Dendritic cell treated with granulocyte-macrophage colony-stimulating factor and Interleukin-4, amounts not matched to agents 40 ng/mL and 50 ng/mL, for 4 days (primary cell): Measurements from ENCODE around the gene ZNF644.
"Not testable (repeated sequence)": the region's sequence is repeated elsewhere in the genome, so short reads cannot be mapped to it uniquely, and the experiment has no call there.

Source experiments
- H3K27ac Mint-ChIP-seq: one replicate; pipeline ENCODE4 v1.8.0; 2022; ENCODE audit warnings: mild to moderate bottlenecking, mixed read lengths
- H3K27me3 Mint-ChIP-seq: one replicate; pipeline ENCODE4 v1.8.0; 2022; ENCODE audit warnings: mild to moderate bottlenecking, mixed read lengths
- H3K36me3 Mint-ChIP-seq: one replicate; pipeline ENCODE4 v1.8.0; 2022; ENCODE audit warnings: low read depth, mixed read lengths
- H3K4me1 Mint-ChIP-seq: one replicate; pipeline ENCODE4 v1.8.0; 2022; ENCODE audit warnings: low read depth, mixed read lengths
- H3K4me3 Mint-ChIP-seq: one replicate; pipeline ENCODE4 v1.8.0; 2022; ENCODE audit warnings: mild to moderate bottlenecking, moderate library complexity, mixed read lengths
- H3K9me3 Mint-ChIP-seq: one replicate; pipeline ENCODE4 v1.8.0; 2022; ENCODE audit warnings: mixed read lengths
- intact Hi-C: fragments of 100-400 bp; cut with micrococcal nuclease; formaldehyde crosslinking; loops from one replicate; pipeline ENCODE4 v1.15.0; 2022

Gene ZNF644

DNA sequence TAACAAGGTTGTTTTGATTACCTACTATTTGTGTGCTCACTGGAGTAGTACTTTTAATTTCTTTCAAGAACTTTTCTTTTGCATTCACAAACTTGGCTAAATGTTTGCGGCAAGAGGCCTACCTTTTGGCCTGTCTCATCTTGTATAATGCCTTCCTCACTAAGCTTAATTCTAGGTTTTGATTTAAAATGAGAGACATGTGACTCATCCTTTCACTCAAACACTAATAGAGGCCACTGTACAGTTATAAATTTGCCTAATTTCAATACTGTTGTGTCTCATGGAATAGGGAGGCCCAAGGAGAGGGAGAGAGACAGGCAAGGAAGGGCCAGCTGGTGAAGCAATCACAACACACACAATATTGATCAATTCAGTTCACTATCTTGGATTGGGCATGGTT lies 66.1 kb downstream of the ZNF644 start:
- intact Hi-C loops, result loop anchor here (5.0 kb wide), 1 partner anchor 378 kb away; no protein-coding TSS in a partner anchor
- H3K4me3 Mint-ChIP-seq, result no peak overlapping the region
- H3K4me1 Mint-ChIP-seq, result peaks cover 42% of the 10 kb centered on the region
- peaks cover 39% of the 10 kb centered on the region for H3K36me3 Mint-ChIP-seq
- no peak overlapping the region for H3K27ac Mint-ChIP-seq
- H3K9me3 Mint-ChIP-seq, result no peaks in the 10 kb centered on the region
- H3K27me3 Mint-ChIP-seq, result no peaks in the 10 kb centered on the region

DNA sequence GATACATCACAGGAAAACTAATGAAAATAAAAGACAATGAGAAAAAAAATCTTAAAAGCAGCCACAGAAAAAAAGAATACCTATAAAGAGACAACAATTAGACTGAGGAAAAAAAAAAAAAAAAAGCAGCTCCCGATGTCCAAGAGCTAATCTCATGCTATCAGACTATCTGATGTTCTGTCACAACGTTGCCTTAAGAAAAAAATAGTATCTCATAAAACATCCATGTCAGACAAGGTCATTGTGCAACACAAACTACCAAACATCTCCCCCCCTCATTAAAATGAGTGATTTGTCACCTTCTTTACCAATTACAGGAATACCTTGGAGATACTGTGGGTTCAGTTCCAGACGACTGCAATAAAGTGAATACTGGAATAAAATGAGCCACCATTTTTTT lies 68.9 kb downstream of the ZNF644 start:
- intact Hi-C loops, result no loop called here
- Mint-ChIP-seq H3K4me1 (peaks cover 21% of the 10 kb centered on the region), H3K4me3 (no peak overlapping the region), H3K36me3 (peaks cover 30% of the 10 kb centered on the region), H3K9me3 (no peaks in the 10 kb centered on the region), H3K27me3 (no peaks in the 10 kb centered on the region), H3K27ac (no peak overlapping the region)

DNA sequence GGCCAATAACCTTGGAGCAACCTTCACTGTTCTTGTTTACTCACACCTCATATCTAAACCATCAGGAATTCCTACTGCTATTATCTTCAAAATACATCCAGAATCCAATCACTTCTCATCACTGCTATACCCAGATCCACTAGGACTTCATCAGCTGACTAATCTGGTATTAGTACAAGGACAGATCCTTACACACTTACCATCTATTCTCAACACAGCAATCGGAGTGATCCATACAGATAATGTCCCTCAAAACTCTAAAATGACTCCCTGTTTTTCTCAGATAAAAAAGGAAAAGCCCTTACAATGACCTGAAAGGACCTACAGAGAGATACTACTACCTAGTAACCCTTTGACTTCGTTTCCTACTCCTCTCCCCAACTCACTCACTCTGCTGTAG lies 70.8 kb downstream of the ZNF644 start:
- no peaks in the 10 kb centered on the region for H3K27me3 Mint-ChIP-seq

DNA sequence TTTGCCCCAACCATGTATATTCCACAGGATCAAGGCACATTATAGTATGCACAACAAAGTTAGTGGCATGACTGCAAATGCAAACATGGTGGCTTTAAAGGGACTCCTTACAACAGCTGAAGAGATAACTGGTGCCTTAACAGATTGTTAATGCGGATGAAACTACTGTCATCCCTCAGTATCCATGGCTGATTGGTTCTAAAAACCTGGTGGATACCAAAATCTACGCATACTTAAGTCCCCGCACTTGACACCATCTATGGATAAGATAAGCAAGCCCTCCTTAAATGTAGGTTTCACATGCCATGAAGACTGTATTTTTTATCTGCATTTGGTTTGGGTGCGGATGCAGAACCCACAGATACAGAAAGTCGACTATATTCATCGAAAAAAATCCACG lies 73.5 kb downstream of the ZNF644 start:
- Mint-ChIP-seq H3K27me3 (no peaks in the 10 kb centered on the region), H3K27ac (no peak overlapping the region), H3K36me3 (peaks cover 11% of the 10 kb centered on the region), H3K9me3 (no peaks in the 10 kb centered on the region), H3K4me3 (no peak overlapping the region), H3K4me1 (peaks cover 14% of the 10 kb centered on the region)
- intact Hi-C loops, result no loop called here

More for the DNA sequence above, 70.8 kb downstream of the ZNF644 start:
- peak overlapping the region; percentile 6 for H3K27ac Mint-ChIP-seq
- intact Hi-C loops, result no loop called here
- no peaks in the 10 kb centered on the region for H3K9me3 Mint-ChIP-seq
- H3K4me1 Mint-ChIP-seq, result peaks cover 17% of the 10 kb centered on the region
- H3K4me3 Mint-ChIP-seq, result no peak overlapping the region
- H3K36me3 Mint-ChIP-seq, result peaks cover 26% of the 10 kb centered on the region

DNA sequence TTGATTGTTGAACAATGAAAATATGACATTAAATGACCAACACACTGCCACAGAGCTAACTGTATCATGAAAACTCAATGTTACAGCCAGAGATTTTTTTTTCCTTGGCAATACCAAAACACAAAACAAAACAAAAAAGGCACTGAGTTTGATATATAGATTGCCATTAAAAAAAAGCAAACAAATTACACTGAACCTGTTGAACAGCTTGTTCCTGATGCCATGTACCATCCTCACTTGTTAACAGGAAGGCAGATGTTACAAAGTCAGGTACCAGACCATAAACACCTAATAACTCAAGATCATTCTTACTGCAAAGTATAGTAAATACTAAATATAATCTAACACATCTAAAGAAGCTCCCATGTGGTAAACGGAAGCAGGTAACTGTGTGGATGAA lies 75.2 kb downstream of the ZNF644 start:
- H3K27me3 Mint-ChIP-seq, result no peaks in the 10 kb centered on the region
- no peaks in the 10 kb centered on the region for H3K9me3 Mint-ChIP-seq
- no peaks in the 10 kb centered on the region for H3K36me3 Mint-ChIP-seq
- peaks cover 9% of the 10 kb centered on the region for H3K4me1 Mint-ChIP-seq
- H3K4me3 Mint-ChIP-seq, result no peak overlapping the region
- H3K27ac Mint-ChIP-seq, result no peak overlapping the region
- intact Hi-C loops, result no loop called here

DNA sequence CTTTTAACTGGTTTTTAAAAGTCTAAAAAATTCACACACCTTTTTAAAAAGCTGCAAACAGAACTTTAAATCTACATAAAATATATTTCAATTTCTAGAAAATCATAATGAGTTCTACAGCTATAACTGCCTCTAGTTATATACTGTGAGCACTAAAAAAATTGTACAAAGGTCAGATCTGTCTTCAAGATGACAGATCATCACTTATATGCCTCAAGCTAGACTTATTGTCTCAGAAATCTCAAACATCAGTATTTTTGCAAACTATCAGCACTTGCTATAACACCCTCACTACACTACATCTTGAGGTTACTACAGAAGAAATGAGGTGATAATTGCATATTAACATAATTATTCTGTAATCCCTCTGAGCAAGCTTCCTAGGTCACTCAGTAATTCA lies 76.5 kb downstream of the ZNF644 start:
- Mint-ChIP-seq H3K4me3 (no peak overlapping the region), H3K36me3 (peaks cover 11% of the 10 kb centered on the region), H3K9me3 (no peaks in the 10 kb centered on the region), H3K4me1 (no peaks in the 10 kb centered on the region), H3K27ac (no peak overlapping the region), H3K27me3 (no peaks in the 10 kb centered on the region)
- intact Hi-C loops, result no loop called here

DNA sequence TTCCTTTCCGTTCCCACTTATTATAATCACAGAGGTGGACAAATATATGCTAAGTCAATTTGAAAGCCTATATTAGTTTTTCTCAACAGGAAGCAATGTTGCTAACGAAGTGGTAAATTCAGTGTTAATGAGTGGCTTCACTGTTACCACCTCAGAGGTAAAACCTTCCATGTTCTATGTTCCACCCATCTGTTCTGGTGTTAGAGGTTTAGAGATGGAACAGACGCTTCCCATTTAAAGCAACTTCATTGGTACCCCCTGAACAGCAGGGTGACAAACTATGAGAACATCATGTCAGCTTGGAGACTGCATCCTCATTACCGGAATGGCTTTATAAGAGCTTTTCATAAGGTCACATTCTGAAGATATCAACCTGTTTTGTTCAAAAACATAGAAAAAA lies 77.9 kb downstream of the ZNF644 start:
- Mint-ChIP-seq H3K4me1 (no peaks in the 10 kb centered on the region), H3K36me3 (peaks cover 24% of the 10 kb centered on the region), H3K9me3 (no peaks in the 10 kb centered on the region), H3K27me3 (no peaks in the 10 kb centered on the region), H3K4me3 (no peak overlapping the region), H3K27ac (no peak overlapping the region)
- intact Hi-C loops, result no loop called here

DNA sequence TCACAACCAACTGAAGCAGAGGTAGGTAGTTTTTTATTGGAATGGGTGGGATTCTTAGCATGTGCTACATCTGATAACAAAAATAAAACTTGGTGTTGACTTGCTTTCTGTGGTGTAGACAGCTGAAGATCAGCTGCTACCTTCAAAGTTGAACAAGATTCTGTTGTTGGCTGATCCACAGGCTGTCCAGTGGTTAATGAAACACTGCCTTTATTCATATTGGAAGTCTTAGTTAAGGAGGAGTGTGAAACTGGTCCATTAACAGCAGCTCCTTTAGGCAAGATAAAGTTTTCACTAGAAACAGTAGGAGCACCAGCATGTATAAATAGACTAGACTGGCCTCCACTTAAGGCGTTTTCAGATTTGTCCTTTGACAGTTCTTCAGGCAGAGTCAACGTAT lies 81.1 kb downstream of the ZNF644 start:
- Mint-ChIP-seq H3K9me3 (no peaks in the 10 kb centered on the region), H3K4me1 (no peaks in the 10 kb centered on the region), H3K4me3 (no peak overlapping the region), H3K27me3 (no peaks in the 10 kb centered on the region), H3K27ac (no peak overlapping the region), H3K36me3 (peaks cover 55% of the 10 kb centered on the region)
- intact Hi-C loops, result no loop called here

DNA sequence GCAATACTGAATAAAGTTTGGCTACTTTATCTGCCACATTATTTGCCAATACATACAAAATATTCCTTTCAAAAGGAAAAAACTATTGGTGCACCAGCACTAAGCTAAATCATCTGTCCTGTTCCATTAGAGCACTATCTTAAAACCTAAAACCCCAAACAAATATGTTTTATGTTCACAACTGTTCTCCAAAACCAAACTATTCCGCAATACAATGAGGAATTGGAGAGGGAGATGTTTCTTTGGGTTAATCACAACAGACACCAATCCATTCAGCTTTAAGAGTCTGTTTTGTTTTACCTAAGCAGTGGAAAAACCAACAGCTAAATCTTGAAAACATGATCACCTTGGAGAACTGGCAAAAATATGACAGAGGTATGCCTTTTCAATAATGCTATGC lies 85.1 kb downstream of the ZNF644 start:
- Mint-ChIP-seq H3K4me1 (peaks cover 2% of the 10 kb centered on the region), H3K36me3 (peaks cover 80% of the 10 kb centered on the region), H3K27ac (no peak overlapping the region)

DNA sequence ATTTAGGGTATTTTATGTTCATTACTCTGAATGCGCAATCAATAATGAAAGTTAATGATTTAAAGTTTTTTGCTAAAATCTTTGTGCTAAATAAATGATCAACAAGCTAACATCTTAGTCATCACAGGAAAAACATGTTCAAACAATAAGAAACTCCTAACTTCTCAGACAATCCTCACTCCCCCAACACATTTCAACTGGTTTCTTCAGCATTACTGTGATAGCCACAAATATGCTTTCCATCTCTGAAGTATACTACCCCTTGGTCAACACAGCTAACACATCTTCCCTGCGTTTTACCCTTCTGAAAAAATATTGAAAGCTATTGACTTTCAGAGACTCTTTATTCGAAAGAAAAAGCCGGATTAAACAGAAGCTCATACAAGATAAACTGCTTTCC lies 85.8 kb downstream of the ZNF644 start:
- intact Hi-C loops, result no loop called here
- H3K9me3 Mint-ChIP-seq, result no peaks in the 10 kb centered on the region
- no peak overlapping the region for H3K4me3 Mint-ChIP-seq
- no peak overlapping the region for H3K27ac Mint-ChIP-seq
- no peaks in the 10 kb centered on the region for H3K27me3 Mint-ChIP-seq
- peaks cover 5% of the 10 kb centered on the region for H3K4me1 Mint-ChIP-seq
- H3K36me3 Mint-ChIP-seq, result peaks cover 77% of the 10 kb centered on the region

More for the DNA sequence above, 85.1 kb downstream of the ZNF644 start:
- no peaks in the 10 kb centered on the region for H3K27me3 Mint-ChIP-seq
- no peaks in the 10 kb centered on the region for H3K9me3 Mint-ChIP-seq
- H3K4me3 Mint-ChIP-seq, result no peak overlapping the region
- intact Hi-C loops, result no loop called here

DNA sequence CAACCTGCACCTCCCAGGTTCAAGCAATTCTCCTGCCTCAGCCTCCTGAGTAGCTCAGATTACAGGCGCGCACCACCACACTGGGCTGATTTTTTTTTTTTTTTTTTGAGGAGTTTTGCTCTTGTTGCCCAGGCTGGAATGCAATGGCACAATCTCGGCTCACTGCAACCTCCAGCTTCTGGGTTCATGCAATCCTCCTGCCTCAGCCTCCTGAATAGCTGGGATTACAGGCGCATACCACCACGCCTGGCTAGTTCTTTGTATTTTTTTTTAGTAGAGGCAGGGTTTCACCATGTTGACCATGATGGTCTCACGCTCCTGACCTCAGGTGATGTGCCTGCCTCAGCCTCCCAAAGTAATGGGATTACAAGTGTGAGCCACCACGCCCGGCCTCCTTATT lies 93.6 kb downstream of the ZNF644 start:
- H3K36me3 Mint-ChIP-seq, result peaks cover 35% of the 10 kb centered on the region
- H3K27ac Mint-ChIP-seq, intact Hi-C loops, H3K4me3 Mint-ChIP-seq, H3K9me3 Mint-ChIP-seq, H3K27me3 Mint-ChIP-seq: not testable (repeated sequence)
- peaks cover 20% of the 10 kb centered on the region for H3K4me1 Mint-ChIP-seq

DNA sequence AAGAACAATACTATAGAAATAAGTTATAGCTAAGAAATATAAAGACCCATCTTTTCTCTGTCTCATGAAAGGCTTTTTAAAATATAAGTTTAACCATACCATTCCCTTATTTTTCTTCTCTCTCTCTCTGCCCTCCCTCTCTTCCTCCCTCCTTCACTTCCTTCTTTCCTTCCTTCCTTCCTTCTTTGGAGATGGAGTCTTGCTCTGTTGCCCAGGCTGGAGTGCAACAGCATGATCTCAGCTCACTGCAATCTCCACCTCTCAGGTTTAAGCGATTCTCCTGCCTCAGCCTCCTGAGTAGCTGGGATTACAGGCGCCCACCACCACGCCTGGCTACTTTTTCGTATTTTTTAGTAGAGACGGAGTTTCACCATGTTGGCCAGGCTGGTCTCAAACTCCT lies 94.2 kb downstream of the ZNF644 start:
- intact Hi-C loops, H3K27me3 Mint-ChIP-seq, H3K4me3 Mint-ChIP-seq, H3K27ac Mint-ChIP-seq, H3K9me3 Mint-ChIP-seq: not testable (repeated sequence)
- peaks cover 20% of the 10 kb centered on the region for H3K4me1 Mint-ChIP-seq
- H3K36me3 Mint-ChIP-seq, result peaks cover 31% of the 10 kb centered on the region

DNA sequence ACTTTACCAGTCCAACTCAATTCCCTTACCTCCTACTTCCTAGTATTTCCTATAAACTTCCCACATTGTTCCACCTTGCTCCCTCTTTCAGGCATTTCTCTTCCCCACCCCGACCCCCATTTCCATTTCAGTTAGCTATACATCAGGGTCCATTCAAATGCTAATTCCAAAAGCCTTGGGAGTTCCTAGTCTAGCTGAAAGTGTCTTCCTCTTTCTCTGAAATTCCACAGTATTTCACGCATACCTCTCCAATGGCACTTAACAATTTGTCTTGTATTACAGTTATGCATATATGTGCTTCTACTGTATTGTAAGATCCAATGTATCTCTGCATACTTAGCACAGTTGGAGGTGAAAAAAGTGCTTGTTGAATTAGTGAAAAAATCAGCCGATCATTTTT lies 94.9 kb downstream of the ZNF644 start:
- Mint-ChIP-seq H3K27ac (no peak overlapping the region), H3K4me1 (peaks cover 25% of the 10 kb centered on the region), H3K27me3 (no peaks in the 10 kb centered on the region), H3K4me3 (no peak overlapping the region), H3K9me3 (peaks cover 9% of the 10 kb centered on the region), H3K36me3 (peaks cover 31% of the 10 kb centered on the region)
- intact Hi-C loops, result no loop called here

DNA sequence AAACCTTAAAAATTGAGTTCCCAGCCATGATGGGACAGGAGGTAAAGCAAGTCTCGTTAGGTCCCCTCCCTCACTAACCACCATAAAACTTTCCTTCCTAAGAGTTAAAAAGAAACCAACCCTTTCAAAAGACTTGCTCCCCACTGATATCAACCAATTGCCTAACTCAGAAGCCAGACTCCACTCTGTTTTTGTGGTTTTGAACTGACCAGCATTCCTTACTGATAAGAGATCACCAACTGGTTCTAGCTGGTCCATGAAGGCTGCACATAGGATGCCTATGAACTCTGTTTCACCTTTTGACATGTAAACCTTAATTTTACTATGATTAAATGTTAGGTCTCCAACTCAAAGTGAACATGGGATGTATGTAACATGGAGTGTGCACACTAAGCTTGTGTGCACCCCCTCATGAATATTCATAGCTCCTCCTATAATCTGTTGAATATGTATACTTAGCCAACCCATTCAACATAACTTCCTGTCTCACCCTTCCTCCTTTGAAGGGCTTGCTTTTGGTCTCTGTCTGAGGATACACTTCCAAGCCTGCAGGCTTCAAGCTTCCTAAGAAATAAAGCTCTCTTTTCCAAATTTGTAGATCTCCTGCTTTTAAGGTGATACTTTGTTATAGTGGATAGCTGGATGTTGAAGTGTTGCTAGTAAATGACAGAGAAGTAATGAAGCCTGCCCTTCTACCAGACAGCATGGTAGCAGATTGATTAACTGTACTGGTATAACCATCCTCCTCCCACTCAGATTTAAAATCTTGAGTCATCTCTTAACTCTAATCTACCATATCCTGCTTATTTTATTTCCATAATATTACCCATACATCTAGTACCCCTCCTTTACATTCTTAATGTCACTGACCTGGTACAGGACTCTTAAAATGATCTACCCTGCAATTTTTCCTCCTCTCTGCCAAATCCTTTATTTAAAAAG lies 95.6 kb downstream of the ZNF644 start:
- peaks cover 9% of the 10 kb centered on the region for H3K9me3 Mint-ChIP-seq
- no peaks in the 10 kb centered on the region for H3K27me3 Mint-ChIP-seq
- peaks cover 21% of the 10 kb centered on the region for H3K4me1 Mint-ChIP-seq
- peaks cover 31% of the 10 kb centered on the region for H3K36me3 Mint-ChIP-seq
- H3K4me3 Mint-ChIP-seq, result no peak overlapping the region
- intact Hi-C loops, result no loop called here
- H3K27ac Mint-ChIP-seq, result no peak overlapping the region

DNA sequence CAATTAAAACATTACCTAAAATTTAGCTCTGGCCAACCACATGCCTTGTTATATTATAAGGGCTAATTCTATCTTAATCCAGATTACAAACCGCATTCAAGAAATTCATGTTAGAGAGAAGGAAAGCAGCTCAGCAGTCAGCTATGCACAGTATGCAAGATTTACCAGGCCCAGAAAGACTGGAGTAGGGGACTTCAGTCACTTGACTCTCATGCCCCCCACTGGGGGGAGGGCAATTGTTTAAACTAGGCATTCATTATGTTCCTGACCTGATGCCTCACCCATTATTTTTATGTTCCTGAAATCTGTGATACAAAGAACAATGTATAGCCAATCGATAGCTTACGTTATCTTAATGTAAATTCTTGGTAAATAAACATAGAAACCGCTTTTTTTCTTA lies 96.9 kb downstream of the ZNF644 start:
- peaks cover 21% of the 10 kb centered on the region for H3K4me1 Mint-ChIP-seq

More for the DNA sequence above, 96.9 kb downstream of the ZNF644 start:
- Mint-ChIP-seq H3K27ac (no peak overlapping the region), H3K4me3 (no peak overlapping the region), H3K27me3 (no peaks in the 10 kb centered on the region), H3K36me3 (peaks cover 26% of the 10 kb centered on the region), H3K9me3 (peaks cover 9% of the 10 kb centered on the region)
- intact Hi-C loops, result no loop called here
